ENCODE measurements around the gene PRPF4.

DNA sequence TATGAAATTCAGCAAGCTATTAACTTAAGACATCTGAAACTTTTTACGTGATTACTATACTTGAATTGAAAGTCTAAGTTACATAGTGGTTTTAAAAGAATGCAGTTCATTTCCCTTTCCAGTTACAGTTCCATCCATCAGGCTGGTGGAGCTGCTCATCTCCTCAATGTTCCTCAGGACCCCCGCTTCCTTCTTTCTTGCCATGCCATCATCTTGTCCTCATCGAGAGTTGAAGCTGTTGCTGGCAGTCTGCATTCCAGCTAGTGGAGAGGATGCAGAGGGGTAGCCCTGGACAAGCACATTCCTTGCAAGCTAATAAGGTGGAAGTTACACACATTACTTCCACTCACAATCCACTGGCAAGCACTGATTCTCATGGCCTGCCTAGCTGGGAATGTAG, 36.5 kb downstream of the PRPF4 start:
- no peak for TF ChIP-seq EP300 (IDR thresholded peaks at IDR 0.05)
- TF ChIP-seq POLR2AphosphoS5 (IDR thresholded peaks at IDR 0.05), result no peak
- no peak for TF ChIP-seq POLR2A (IDR thresholded peaks at IDR 0.05)

Measured in gastroesophageal sphincter (tissue), 2 donors.